H1 (cell line): ENCODE results near the gene ZBED6. TPM values are rescaled to one million over a fixed set of nuclear protein-coding genes. Genes with fewer than 3 reads are reported as not detected.

Source experiments
- CHD7 ChIP-seq: fragments of 300-600 bp; sonication (generic); IDR thresholded peaks from 2 replicates; pipeline ENCODE4 v1.7.1; 2012; ENCODE audit warnings: low read length, moderate library complexity, mild to moderate bottlenecking, inconsistent platforms; ENCODE audit not compliant: insufficient replicate concordance
- CTCF ChIP-seq, 3 experiments: IDR thresholded peaks; 1 replicate in 2 of 3; 2 replicates in 1 of 3; pipeline versions ENCODE4 v1.5.1 to v1.6.1; 2011; ENCODE audit warnings: low read length in 3 of 3, mild to moderate bottlenecking in 3 of 3, inconsistent platforms in 2 of 3, low read depth in 1 of 3, moderate library complexity in 1 of 3; ENCODE audit not compliant: insufficient read depth in 1 of 3; ENCODE audit errors: control extremely low read depth in 1 of 3
- SRF ChIP-seq: IDR thresholded peaks from 2 replicates; pipeline ENCODE4 v1.6.1; 2011; ENCODE audit warnings: mild to moderate bottlenecking, low read depth, low read length, moderate library complexity
- YY1 ChIP-seq: IDR thresholded peaks from 2 replicates; pipeline ENCODE4 v1.6.1; 2011; ENCODE audit warnings: low read depth, mild to moderate bottlenecking, low read length
- polyA plus RNA-seq, 7 experiments: library from polyadenylated mRNA; depleted of rRNA in 3 of 7; stranded (reverse) in 5 of 7; unstranded in 2 of 7; fragments of >200 nt in 5 of 7; fragments of 200-250 nt in 2 of 7; gene quantifications; 1 replicate in 5 of 7; 2 replicates in 1 of 7; 4 replicates in 1 of 7; pipeline versions ENCODE4 v1.2.1 to v1.2.3, GENCODE V29; 2011 to 2013; ENCODE audit warnings: missing spikeins in 2 of 7, mixed read lengths in 2 of 7
- total RNA-seq: library from RNA; stranded (reverse); fragmentation: NEBNext Ultra II Directional; extraction: Animal tissue kit (Norgen Biotek cat#: 25700); gene quantifications from 2 replicates; pipeline ENCODE4 v1.2.1, GENCODE V29; 2021

ZBED6 gene
- total and polyA plus RNA-seq, 2 of the 8 experiments (the other 6 are each of a cell fraction or from before 2014, with no cell fraction given): 1.4 to 25.9 TPM

- TF ChIP-seq YY1 (no peak), CHD7 (no peak), SRF (no peak), CTCF (IDR thresholded peaks at IDR 0.05; ENCODE audit: control extremely low read depth in 1 of 3, insufficient read depth in 1 of 3, low read depth in 1 of 3, low read length in 3 of 3) (no peak)
These were observed 34.9 kb upstream of the ZBED6 start (continued) for GRCh38 chr1:203760506-203760905.
